Skeletal muscle tissue (tissue), 4 donors: Measurements from ENCODE around the gene URB2. TPM values are rescaled to one million over a fixed set of nuclear protein-coding genes. Genes with fewer than 3 reads are reported as not detected.
"Not testable (repeated sequence)": the region's sequence is repeated elsewhere in the genome, so short reads cannot be mapped to it uniquely, and the experiment has no call there.

Experiments
- H3K27ac ChIP-seq: one replicate; pipeline ENCODE4 v1.7.0; 2013; ENCODE audit warnings: mild to moderate bottlenecking, low read depth, low read length, inconsistent platforms
- H3K27me3 ChIP-seq, 3 donors: one replicate each; pipeline ENCODE4 v1.7.0; 2013; ENCODE audit warnings: low read length in 3 of 3; ENCODE audit not compliant: control insufficient read depth in 3 of 3, insufficient read depth in 3 of 3
- H3K36me3 ChIP-seq, 3 donors: one replicate each; pipeline ENCODE4 v1.7.0; 2013; ENCODE audit warnings: low read length in 3 of 3; ENCODE audit not compliant: control insufficient read depth in 3 of 3, insufficient read depth in 3 of 3
- H3K4me1 ChIP-seq, 3 donors: one replicate each; pipeline ENCODE4 v1.7.0; 2013; ENCODE audit warnings: low read length in 3 of 3, mild to moderate bottlenecking in 3 of 3; ENCODE audit not compliant: control insufficient read depth in 3 of 3, insufficient read depth in 3 of 3
- H3K4me3 ChIP-seq, 3 donors: one replicate each; pipeline ENCODE4 v1.7.0; 2013; ENCODE audit warnings: low read length in 3 of 3
- H3K9ac ChIP-seq, 3 donors: one replicate each; pipeline ENCODE4 v1.7.0; 2013; ENCODE audit warnings: low read length in 3 of 3, mild to moderate bottlenecking in 3 of 3, moderate library complexity in 2 of 3, low read depth in 1 of 3
- H3K9me3 ChIP-seq, 3 donors: one replicate each; pipeline ENCODE4 v1.7.0; 2013; ENCODE audit warnings: low read length in 3 of 3; ENCODE audit not compliant: control insufficient read depth in 3 of 3
- total RNA-seq: library from RNA; depleted of rRNA; stranded (reverse); fragments of >200 nt; gene quantifications from one replicate; pipeline ENCODE4 v1.2.3, GENCODE V29; 2014
- donor health status: Osteomylitis.

URB2 gene
- total RNA-seq, 1 donor from 2014 or later: 11.0 TPM

DNA sequence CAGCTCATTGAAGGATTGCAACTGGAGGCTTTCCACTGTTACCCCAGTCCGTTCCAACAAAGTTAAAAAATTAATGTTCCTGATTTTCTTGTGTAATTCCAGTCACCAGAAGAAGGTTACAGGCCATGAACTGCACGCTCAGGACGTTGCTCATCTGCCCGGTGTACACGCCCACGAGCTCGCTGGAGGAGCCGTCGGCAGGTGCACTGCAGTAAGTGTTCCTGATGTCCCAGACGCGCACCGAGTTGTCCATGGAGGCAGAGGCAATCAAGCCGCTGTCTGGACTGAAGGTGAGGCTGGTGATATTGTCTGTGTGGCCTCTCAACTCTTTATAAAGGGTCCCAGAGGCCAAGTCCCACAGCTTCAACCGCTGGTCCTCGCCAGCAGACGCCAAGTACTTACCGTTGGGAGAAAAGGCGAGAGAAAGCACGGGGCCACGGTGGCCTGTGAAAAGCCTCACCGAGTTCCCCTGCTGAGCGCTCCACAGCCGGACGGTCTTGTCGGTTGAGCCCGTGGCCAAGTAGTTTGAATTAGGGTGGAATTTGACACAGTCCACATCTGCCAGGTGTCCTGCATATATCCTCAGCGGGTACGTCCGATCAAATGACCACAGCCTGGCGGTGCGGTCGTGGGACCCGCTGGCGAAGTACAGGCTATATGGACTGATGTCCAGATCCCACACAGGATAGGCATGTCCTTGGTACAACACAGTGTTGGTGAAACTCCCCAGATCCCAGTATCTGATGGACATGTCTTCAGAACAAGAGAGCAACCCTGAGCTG is 31.6 kb upstream of the URB2 start:
- Histone ChIP-seq H3K4me3 (no peak overlapping the region), H3K9me3 (no peaks in the 10 kb centered on the region)

DNA sequence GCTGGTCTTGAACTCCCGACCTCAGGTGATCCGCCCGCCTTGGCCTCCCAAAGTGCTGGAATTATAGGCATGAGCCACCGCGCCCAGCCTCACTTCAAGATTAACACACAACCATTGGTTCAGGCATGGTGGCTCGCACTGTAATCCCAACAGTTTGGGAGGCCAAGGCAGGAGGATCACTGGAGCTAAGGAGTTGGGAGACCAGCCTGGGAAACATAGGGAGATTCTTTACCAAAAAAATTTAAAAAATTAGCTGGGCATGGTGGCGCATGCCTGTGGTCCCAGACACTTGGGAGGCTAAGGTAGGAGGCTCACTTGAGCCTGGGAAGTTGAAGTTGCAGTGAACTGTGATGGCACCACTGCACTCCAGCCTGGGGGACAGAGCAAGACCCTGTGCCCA is 30.2 kb upstream of the URB2 start:
- Histone ChIP-seq H3K27ac (peak overlapping the region; percentile 78), H3K36me3 (peaks cover 12 to 20% (median 15%) of the 10 kb centered on the region in 3 donors), H3K4me1 (peaks cover 12 to 17% (median 13%) of the 10 kb centered on the region in 3 donors)
- H3K9me3 ChIP-seq, H3K27me3 ChIP-seq, H3K9ac ChIP-seq, H3K4me3 ChIP-seq: not testable (repeated sequence)

More for the DNA sequence above, 31.6 kb upstream of the URB2 start:
- Histone ChIP-seq H3K4me1 (peaks cover 12 to 17% (median 13%) of the 10 kb centered on the region in 3 donors), H3K9ac (no peak overlapping the region), H3K27ac (no peak overlapping the region), H3K36me3 (peaks cover 12 to 20% (median 15%) of the 10 kb centered on the region in 3 donors), H3K27me3 (no peaks in the 10 kb centered on the region)

DNA sequence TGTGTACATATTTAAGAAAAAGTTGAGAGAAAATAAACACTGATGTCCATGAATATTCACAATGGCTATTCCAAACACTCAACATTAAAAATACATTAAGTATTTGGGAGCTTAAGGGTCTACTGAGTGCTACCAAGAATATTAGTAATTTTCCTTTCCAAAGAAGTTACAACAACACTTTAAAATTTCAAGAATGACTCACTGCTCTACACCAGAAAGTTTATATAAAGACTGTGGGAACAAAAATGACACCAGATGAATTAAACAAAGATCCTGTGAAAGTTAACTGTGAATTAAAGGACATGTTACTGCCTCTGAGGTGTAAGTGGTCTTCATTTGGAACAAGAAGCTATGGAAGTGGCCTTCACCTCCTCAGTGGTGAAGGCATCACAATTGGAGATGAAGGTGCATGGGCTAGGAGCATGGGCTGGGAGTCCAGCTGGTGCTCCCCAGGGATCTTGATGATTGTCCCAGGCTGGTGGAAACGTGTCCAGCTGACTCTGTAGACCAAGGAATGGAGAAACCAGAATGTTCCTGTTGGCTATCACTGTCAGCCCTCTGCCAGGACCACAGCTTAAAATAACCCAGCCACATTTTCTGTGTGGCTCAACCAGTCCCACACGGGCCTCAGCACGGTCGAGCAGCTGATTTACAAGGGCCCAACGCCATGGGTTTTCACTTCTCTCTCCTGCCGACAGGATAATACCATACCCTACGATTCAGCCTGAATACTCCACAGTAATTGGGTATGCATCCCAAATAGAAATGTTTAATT is 28.9 kb upstream of the URB2 start:
- Histone ChIP-seq H3K9me3 (no peaks in the 10 kb centered on the region), H3K27me3 (no peaks in the 10 kb centered on the region), H3K4me3 (peak overlapping the region; percentile 1 to 41 (median 35)), H3K4me1 (peaks cover 12 to 17% (median 13%) of the 10 kb centered on the region in 3 donors), H3K27ac (peak overlapping the region; percentile 78), H3K9ac (peak overlapping the region in 1 of 3 donors; percentile 72), H3K36me3 (peaks cover 19 to 31% (median 23%) of the 10 kb centered on the region in 3 donors)

GRCh38 chr1:229597877-229598276 is 28.2 kb upstream of the URB2 start:
- Histone ChIP-seq H3K4me3 (peak overlapping the region in 1 of 3 donors; percentile 0), H3K9ac (peak overlapping the region in 2 of 3 donors; percentile 44 to 72), H3K4me1 (peaks cover 12 to 17% (median 13%) of the 10 kb centered on the region in 3 donors), H3K27me3 (no peaks in the 10 kb centered on the region), H3K9me3 (no peaks in the 10 kb centered on the region), H3K27ac (peak overlapping the region; percentile 78), H3K36me3 (peaks cover 24 to 35% (median 27%) of the 10 kb centered on the region in 3 donors)

- peaks cover 18 to 31% (median 29%) of the 10 kb centered on the region in 3 donors for H3K36me3 ChIP-seq
- H3K9ac ChIP-seq: no peak overlapping the region
- H3K4me3 ChIP-seq: no peak overlapping the region
- no peaks in the 10 kb centered on the region for H3K9me3 ChIP-seq
- no peak overlapping the region for H3K27ac ChIP-seq
- H3K4me1 ChIP-seq: peaks cover 12 to 17% (median 13%) of the 10 kb centered on the region in 3 donors
- no peaks in the 10 kb centered on the region for H3K27me3 ChIP-seq
These were observed 26.7 kb upstream of the URB2 start for GRCh38 chr1:229599218-229599954.

- peaks cover 17 to 28% (median 24%) of the 10 kb centered on the region in 3 donors for H3K36me3 ChIP-seq
These were observed 25.8 kb upstream of the URB2 start for GRCh38 chr1:229600229-229600628.

DNA sequence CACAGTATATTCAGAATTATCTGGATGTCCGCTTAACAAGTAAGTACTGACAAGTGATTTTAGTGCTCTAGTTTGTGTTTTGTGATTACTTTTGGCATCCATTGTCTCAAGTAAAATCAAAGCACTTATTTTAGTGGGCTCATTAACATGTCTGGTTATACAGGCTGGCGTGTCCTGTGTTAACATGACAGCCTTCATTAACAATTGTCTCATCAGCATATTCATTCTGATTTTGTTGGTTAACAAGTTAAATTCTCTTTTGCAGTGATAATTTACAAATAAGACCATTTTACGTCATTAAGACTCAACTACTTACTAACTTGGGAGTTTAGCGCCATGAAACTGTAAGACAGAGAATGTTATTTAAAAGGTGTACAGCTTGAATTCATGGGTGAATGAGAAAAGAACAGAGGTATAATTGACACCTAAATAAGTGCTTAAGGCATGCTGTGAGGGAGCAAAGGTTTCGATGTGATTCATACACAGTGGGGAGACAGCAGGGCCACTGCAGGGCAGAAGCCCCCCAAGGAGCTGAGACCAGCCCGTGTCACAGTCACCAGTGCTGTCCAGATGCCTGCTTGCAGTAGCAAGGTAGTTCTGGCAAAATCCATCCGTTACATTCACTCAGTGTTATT is 22.6 kb upstream of the URB2 start:
- H3K27ac ChIP-seq: no peak overlapping the region
- peaks cover 0 to under 1% (median 0%) of the 10 kb centered on the region in 3 donors for H3K4me1 ChIP-seq
- no peaks in the 10 kb centered on the region for H3K27me3 ChIP-seq
- no peak overlapping the region for H3K9ac ChIP-seq
- H3K9me3 ChIP-seq: no peaks in the 10 kb centered on the region
- peaks cover 24 to 40% (median 39%) of the 10 kb centered on the region in 3 donors for H3K36me3 ChIP-seq
- H3K4me3 ChIP-seq: no peak overlapping the region

More at GRCh38 chr1:229600229-229600628, 25.8 kb upstream of the URB2 start:
- H3K27ac ChIP-seq: no peak overlapping the region
- H3K4me3 ChIP-seq: no peak overlapping the region
- no peaks in the 10 kb centered on the region for H3K27me3 ChIP-seq
- no peaks in the 10 kb centered on the region for H3K9me3 ChIP-seq
- no peak overlapping the region for H3K9ac ChIP-seq
- peaks cover 12 to 17% (median 13%) of the 10 kb centered on the region in 3 donors for H3K4me1 ChIP-seq

- no peaks in the 10 kb centered on the region for H3K27me3 ChIP-seq
- no peak overlapping the region for H3K9ac ChIP-seq
- no peaks in the 10 kb centered on the region for H3K9me3 ChIP-seq
- H3K4me3 ChIP-seq: no peak overlapping the region
- H3K4me1 ChIP-seq: no peaks in the 10 kb centered on the region
- no peak overlapping the region for H3K27ac ChIP-seq
- H3K36me3 ChIP-seq: peaks cover 34 to 64% (median 60%) of the 10 kb centered on the region in 3 donors
These were observed 18.7 kb upstream of the URB2 start for GRCh38 chr1:229607370-229607769.

DNA sequence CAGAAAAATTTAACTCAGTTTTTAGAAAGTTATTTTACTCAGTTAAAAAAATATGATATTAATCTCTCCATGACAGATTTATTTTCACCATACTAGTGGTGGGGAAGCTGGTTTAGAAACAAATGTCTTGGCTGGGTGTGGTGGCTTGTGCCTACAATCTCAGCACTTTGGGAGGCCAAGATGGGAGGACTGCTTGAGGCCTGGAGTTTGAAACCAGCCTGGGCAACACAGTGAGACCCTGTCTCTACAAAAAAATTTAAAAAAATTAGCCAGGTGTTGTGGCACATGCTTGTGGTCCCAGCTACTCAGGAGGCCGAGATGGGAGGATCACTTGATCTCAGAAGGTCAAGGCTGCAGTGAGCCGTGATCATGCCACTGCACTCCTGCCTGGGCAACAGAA is 17.5 kb upstream of the URB2 start:
- Histone ChIP-seq H3K4me1 (no peaks in the 10 kb centered on the region), H3K9me3 (no peaks in the 10 kb centered on the region), H3K4me3 (no peak overlapping the region), H3K9ac (no peak overlapping the region), H3K27ac (no peak overlapping the region), H3K27me3 (no peaks in the 10 kb centered on the region), H3K36me3 (peaks cover 35 to 70% (median 63%) of the 10 kb centered on the region in 3 donors)
